T-helper 2 cell (primary cell): Measurements from ENCODE around the gene IER3IP1.
"Not testable (repeated sequence)": the region's sequence is repeated elsewhere in the genome, so short reads cannot be mapped to it uniquely, and the experiment has no call there.

Experiments
- DNase-seq, 5 experiments: peaks; one replicate each; pipeline versions ENCODE4 v3.0.0 to v3.0.0-alpha.2; 2012 to 2022

Gene IER3IP1

GRCh38 chr18:47158404-47158803, 17.8 kb downstream of the IER3IP1 start:
- DNase-seq = not testable (repeated sequence)

GRCh38 chr18:47151439-47151838, 24.7 kb downstream of the IER3IP1 start:
- no peak for DNase-seq

GRCh38 chr18:47150824-47151366, 25.3 kb downstream of the IER3IP1 start:
- no peak for DNase-seq

- DNase-seq = peak; percentile 44 to 82 (median 68)
Observed at GRCh38 chr18:47150029-47150823, 25.9 kb downstream of the IER3IP1 start, which contains the start of gene HDHD2. Gene HDHD2 (minus strand): TSS chr18:47150500. CDS start chr18:47136439, 14,061 bp downstream.

- DNase-seq = no peak
Observed at GRCh38 chr18:47149457-47150028, 26.6 kb downstream of the IER3IP1 start.

- no peak for DNase-seq
Observed at GRCh38 chr18:47146206-47146605, 30.0 kb downstream of the IER3IP1 start.

GRCh38 chr18:47143899-47144485, 32.2 kb downstream of the IER3IP1 start:
- no peak for DNase-seq

- DNase-seq = no peak
Observed at GRCh38 chr18:47143153-47143552, 33.0 kb downstream of the IER3IP1 start.

GRCh38 chr18:47141289-47141688, 34.9 kb downstream of the IER3IP1 start:
- no peak for DNase-seq

GRCh38 chr18:47121146-47121545, 55.0 kb downstream of the IER3IP1 start:
- DNase-seq = no peak

GRCh38 chr18:47120428-47120827, 55.7 kb downstream of the IER3IP1 start:
- peak in 1 of 5 experiments; percentile 83 for DNase-seq

GRCh38 chr18:47118981-47119380, 57.2 kb downstream of the IER3IP1 start:
- no peak for DNase-seq

- no peak for DNase-seq
Observed at GRCh38 chr18:47115205-47115604, 61.0 kb downstream of the IER3IP1 start.

GRCh38 chr18:47113796-47114540, 62.2 kb downstream of the IER3IP1 start:
- no peak for DNase-seq

GRCh38 chr18:47110492-47111274, 65.5 kb downstream of the IER3IP1 start:
- no peak for DNase-seq

- DNase-seq = no peak
Observed at GRCh38 chr18:47109720-47110119, 66.4 kb downstream of the IER3IP1 start.

- DNase-seq = no peak
Observed at GRCh38 chr18:47108998-47109405, 67.2 kb downstream of the IER3IP1 start.

- no peak for DNase-seq
Observed at GRCh38 chr18:47108373-47108772, 67.8 kb downstream of the IER3IP1 start.
